Epidermal melanocyte (primary cell): ENCODE data around the gene NTRK2.

Experiments used
- DNase-seq: peaks from one replicate; pipeline ENCODE4 v3.0.0; 2011; ENCODE audit warnings: low spot score; ENCODE audit not compliant: insufficient read length

NTRK2 gene

GRCh38 chr9:85009251-85009650 lies 339.7 kb downstream of the NTRK2 start:
- no peak for DNase-seq

- DNase-seq = no peak
Measured at GRCh38 chr9:85013703-85014102, 344.2 kb downstream of the NTRK2 start.

- no peak for DNase-seq
Measured at GRCh38 chr9:85014292-85014691, 344.8 kb downstream of the NTRK2 start.

GRCh38 chr9:85016384-85017006 lies 347.0 kb downstream of the NTRK2 start:
- DNase-seq = no peak

- DNase-seq = no peak
Measured at GRCh38 chr9:85020791-85021190, 351.3 kb downstream of the NTRK2 start.

- no peak for DNase-seq
Measured at GRCh38 chr9:85021686-85022085, 352.2 kb downstream of the NTRK2 start.

- no peak for DNase-seq
Measured at GRCh38 chr9:85024374-85024773, 354.8 kb downstream of the NTRK2 start.

- no peak for DNase-seq
Measured at GRCh38 chr9:85025638-85026037, 356.1 kb downstream of the NTRK2 start.

GRCh38 chr9:85027870-85028269 lies 358.3 kb downstream of the NTRK2 start:
- no peak for DNase-seq

- no peak for DNase-seq
Measured at GRCh38 chr9:85030316-85030715, 360.8 kb downstream of the NTRK2 start.

- DNase-seq = no peak
Measured at GRCh38 chr9:85036496-85036895, 367.0 kb downstream of the NTRK2 start.

- no peak for DNase-seq
Measured at GRCh38 chr9:85038061-85038460, 368.5 kb downstream of the NTRK2 start.

GRCh38 chr9:85038824-85039608 lies 369.5 kb downstream of the NTRK2 start:
- no peak for DNase-seq

GRCh38 chr9:85040146-85040545 lies 370.6 kb downstream of the NTRK2 start:
- DNase-seq = no peak

GRCh38 chr9:85040821-85041465 lies 371.4 kb downstream of the NTRK2 start:
- no peak for DNase-seq

GRCh38 chr9:85041466-85042137 lies 372.1 kb downstream of the NTRK2 start:
- DNase-seq = no peak

GRCh38 chr9:85042981-85043647 lies 373.6 kb downstream of the NTRK2 start:
- DNase-seq = no peak

GRCh38 chr9:85045271-85045670 lies 375.7 kb downstream of the NTRK2 start:
- no peak for DNase-seq

GRCh38 chr9:85046475-85046874 lies 376.9 kb downstream of the NTRK2 start:
- DNase-seq = no peak

- DNase-seq = no peak
Measured at GRCh38 chr9:85053206-85053786, 383.8 kb downstream of the NTRK2 start.

GRCh38 chr9:85054017-85054416 lies 384.5 kb downstream of the NTRK2 start:
- DNase-seq = no peak
